HCT116 (cell line): ENCODE results near the gene EIF4A3.

ENCODE experiments used
- CBX3 ChIP-seq: IDR thresholded peaks from 2 replicates; pipeline ENCODE4 v1.6.1; 2012; ENCODE audit warnings: low read depth
- CTCF ChIP-seq, 3 experiments: fragments of 200-600 bp in 1 of 3; sonication (generic) in 1 of 3; IDR thresholded peaks in 2 of 3; conservative IDR thresholded peaks in 1 of 3; 2 replicates each; pipeline ENCODE4 v1.5.1; 2012 to 2017; ENCODE audit warnings: low read depth in 2 of 3, low read length in 2 of 3, antibody characterized with exemption in 1 of 3, borderline replicate concordance in 1 of 3, control low read depth in 1 of 3, mild to moderate bottlenecking in 1 of 3, mixed read lengths in 1 of 3, mixed run types in 1 of 3, moderate library complexity in 1 of 3; ENCODE audit not compliant: insufficient read depth in 1 of 3
- EZH2 ChIP-seq: fragments of 200-600 bp; sonication (generic); IDR thresholded peaks from 2 replicates; pipeline ENCODE4 v1.6.1; 2017; ENCODE audit warnings: antibody characterized with exemption, mixed run types
- FOSL1 ChIP-seq: IDR thresholded peaks from 2 replicates; pipeline ENCODE4 v1.6.1; 2012; ENCODE audit warnings: low read depth
- POLR2A ChIP-seq: IDR thresholded peaks from 2 replicates; pipeline ENCODE4 v1.7.0; 2011; ENCODE audit warnings: borderline replicate concordance; ENCODE audit not compliant: insufficient read depth, insufficient read length; ENCODE audit errors: extremely low read depth
- POLR2AphosphoS5 ChIP-seq: IDR thresholded peaks from 2 replicates; pipeline ENCODE4 v1.6.1; 2011; ENCODE audit warnings: mild to moderate bottlenecking, low read depth, low read length, moderate library complexity
- ZNF274 ChIP-seq: fragments of 200-500 bp; sonication (Bioruptor generic); IDR thresholded peaks from 2 replicates; pipeline ENCODE4 v1.6.1; 2014; ENCODE audit warnings: mild to moderate bottlenecking, low read depth, low read length, inconsistent platforms

- TF ChIP-seq POLR2AphosphoS5 (no peak), CTCF (IDR thresholded peaks at IDR 0.05 in 2 of 3, conservative IDR thresholded peaks at IDR 0.05 in 1 of 3; ENCODE audit: borderline replicate concordance in 1 of 3, insufficient read depth in 1 of 3, low read depth in 2 of 3, low read length in 2 of 3) (no peak), EZH2 (no peak), POLR2A (no peak), FOSL1 (no peak), ZNF274 (no peak), CBX3 (no peak)
Measured at GRCh38 chr17:80163336-80163735, 16.4 kb upstream of the EIF4A3 start.
